Measurements from ENCODE around the gene PNMT.
"Not testable (repeated sequence)": the region's sequence is repeated elsewhere in the genome, so short reads cannot be mapped to it uniquely, and the experiment has no call there.

PNMT gene

GRCh38 chr17:39696731-39697130 lies 28.5 kb downstream of the PNMT start:
- DNase-seq = no peak

GRCh38 chr17:39697961-39698360 lies 29.7 kb downstream of the PNMT start:
- no peak for DNase-seq

- DNase-seq = not testable (repeated sequence)
Observed at GRCh38 chr17:39699157-39699817, 31.0 kb downstream of the PNMT start.

GRCh38 chr17:39699818-39700147 lies 31.5 kb downstream of the PNMT start, which contains the start of gene ERBB2:
Gene ERBB2, plus strand, starts transcription at chr17:39700064. Its CDS starts 175 bp downstream, at chr17:39700239.
- no peak for DNase-seq

- no peak for DNase-seq
Observed at GRCh38 chr17:39700148-39700987, 32.1 kb downstream of the PNMT start.

GRCh38 chr17:39701012-39701783 lies 32.9 kb downstream of the PNMT start:
- no peak for DNase-seq

- no peak for DNase-seq
Observed at GRCh38 chr17:39701784-39702422, 33.6 kb downstream of the PNMT start.

GRCh38 chr17:39702901-39703893 lies 34.9 kb downstream of the PNMT start:
- no peak for DNase-seq

- no peak for DNase-seq
Observed at GRCh38 chr17:39703913-39704312, 35.7 kb downstream of the PNMT start.

- DNase-seq = no peak
Observed at GRCh38 chr17:39704821-39705551, 36.7 kb downstream of the PNMT start.

GRCh38 chr17:39705786-39706348 lies 37.6 kb downstream of the PNMT start:
- DNase-seq = no peak

- no peak for DNase-seq
Observed at GRCh38 chr17:39706383-39706782, 38.1 kb downstream of the PNMT start.

GRCh38 chr17:39706921-39707337 lies 38.7 kb downstream of the PNMT start:
- peak; percentile 17 for DNase-seq

GRCh38 chr17:39709319-39709997 lies 41.2 kb downstream of the PNMT start:
- DNase-seq = peak; percentile 14

- DNase-seq = no peak
Observed at GRCh38 chr17:39709998-39710964, 42.0 kb downstream of the PNMT start.

- not testable (repeated sequence) for DNase-seq
Observed at GRCh38 chr17:39711071-39711470, 42.8 kb downstream of the PNMT start.

GRCh38 chr17:39711851-39712250 lies 43.6 kb downstream of the PNMT start:
- DNase-seq = no peak

- no peak for DNase-seq
Observed at GRCh38 chr17:39714234-39714633, 46.0 kb downstream of the PNMT start.
